WTC11 (cell line): ENCODE results near the gene PABPN1L. TPM values are rescaled to one million over a fixed set of nuclear protein-coding genes. Genes with fewer than 3 reads are reported as not detected.

Experiments
- ATAC-seq: fragments of 200-7000 bp; cut with Tn5 transposase; 2 replicates; pipeline ENCODE4 v1.10.0; 2021; ENCODE audit warnings: mild to moderate bottlenecking, moderate library complexity
- CTCF ChIA-PET: fragments of 300-600 bp; sonication (Branson Sonifier 250); formaldehyde crosslinking; loops from one replicate; lab custom pipeline; 2021; ENCODE audit warnings: antibody characterized with exemption; lab: Charles Lee
- POLR2A ChIA-PET: fragments of 350-600 bp; sonication (Branson Sonifier 250); formaldehyde crosslinking; loops from one replicate; lab custom pipeline; 2021; ENCODE audit warnings: antibody characterized with exemption; lab: Charles Lee
- DNase-seq: peaks from one replicate; pipeline ENCODE4 v3.0.0; 2021; ENCODE audit warnings: low spot score
- H3K27ac Mint-ChIP-seq: 2 replicates; pipeline ENCODE4 v1.8.0; 2021; ENCODE audit warnings: mixed read lengths
- H3K27me3 Mint-ChIP-seq: 2 replicates; pipeline ENCODE4 v1.8.0; 2021; ENCODE audit warnings: low read depth, mild to moderate bottlenecking, moderate library complexity, mixed read lengths
- H3K36me3 Mint-ChIP-seq: 2 replicates; pipeline ENCODE4 v1.8.0; 2021; ENCODE audit warnings: mixed read lengths
- H3K4me1 Mint-ChIP-seq: 2 replicates; pipeline ENCODE4 v1.8.0; 2022; ENCODE audit warnings: mixed read lengths
- H3K4me3 Mint-ChIP-seq: 2 replicates; pipeline ENCODE4 v1.8.0; 2021; ENCODE audit warnings: mild to moderate bottlenecking, moderate library complexity, mixed read lengths
- H3K9me3 Mint-ChIP-seq: 2 replicates; pipeline ENCODE4 v1.8.0; 2021; ENCODE audit warnings: mixed read lengths
- AR ChIP-seq: fragments of 250-450 bp; sonication (Bioruptor Pico); IDR thresholded peaks from 2 replicates; pipeline ENCODE4 v1.9.0; 2021; ENCODE audit warnings: mild to moderate bottlenecking
- CREB1 ChIP-seq: sonication (generic); formaldehyde crosslinking; IDR thresholded peaks from 2 replicates; pipeline ENCODE4 v1.8.0; 2023; ENCODE audit warnings: mild to moderate bottlenecking, missing genetic modification reagents
- E2F4 ChIP-seq: sonication (generic); formaldehyde crosslinking; IDR thresholded peaks from 2 replicates; pipeline ENCODE4 v1.8.1; 2022; ENCODE audit warnings: low read depth, mild to moderate bottlenecking, moderate library complexity, missing genetic modification reagents, borderline replicate concordance
- EMX1 ChIP-seq: fragments of 250-450 bp; sonication (Bioruptor Pico); IDR thresholded peaks from 2 replicates; pipeline ENCODE4 v1.8.0; 2021; ENCODE audit warnings: mild to moderate bottlenecking
- FOXK1 ChIP-seq: sonication (generic); formaldehyde crosslinking; IDR thresholded peaks from 2 replicates; pipeline ENCODE4 v1.8.0; 2022; ENCODE audit warnings: mild to moderate bottlenecking, moderate library complexity, missing genetic modification reagents
- GABPB1 ChIP-seq: sonication (generic); formaldehyde crosslinking; IDR thresholded peaks from 2 replicates; pipeline ENCODE4 v1.8.1; 2023; ENCODE audit warnings: mild to moderate bottlenecking, missing genetic modification reagents
- GTF2I ChIP-seq: fragments of 250-450 bp; sonication (Bioruptor Pico); conservative IDR thresholded peaks from 2 replicates; pipeline ENCODE4 v1.4.0; 2021; ENCODE audit warnings: mild to moderate bottlenecking
- HMGA2 ChIP-seq: fragments of 250-450 bp; sonication (Bioruptor Pico); IDR thresholded peaks from 2 replicates; pipeline ENCODE4 v1.4.0; 2021; ENCODE audit warnings: mild to moderate bottlenecking, moderate library complexity
- JAZF1 ChIP-seq: fragments of 250-450 bp; sonication (Bioruptor Pico); IDR thresholded peaks from 2 replicates; pipeline ENCODE4 v1.9.0; 2021; ENCODE audit warnings: moderate library complexity, mild to moderate bottlenecking, inconsistent platforms
- PREB ChIP-seq: sonication (generic); formaldehyde crosslinking; IDR thresholded peaks from 2 replicates; pipeline ENCODE4 v1.8.1; 2022; ENCODE audit warnings: mild to moderate bottlenecking, missing genetic modification reagents, moderate library complexity, borderline replicate concordance
- RELA ChIP-seq: sonication (generic); formaldehyde crosslinking; IDR thresholded peaks from 2 replicates; pipeline ENCODE4 v1.8.1; 2022; ENCODE audit warnings: missing genetic modification reagents, mild to moderate bottlenecking, borderline replicate concordance
- RORB ChIP-seq: fragments of 250-450 bp; sonication (Bioruptor Pico); IDR thresholded peaks from 2 replicates; pipeline ENCODE4 v1.9.0; 2021; ENCODE audit warnings: mild to moderate bottlenecking
- SP1 ChIP-seq: sonication (generic); formaldehyde crosslinking; conservative IDR thresholded peaks from 2 replicates; pipeline ENCODE4 v1.8.1; 2022; ENCODE audit warnings: missing genetic modification reagents
- TP53 ChIP-seq: sonication (generic); formaldehyde crosslinking; IDR thresholded peaks from 2 replicates; pipeline ENCODE4 v1.8.1; 2023; ENCODE audit warnings: mild to moderate bottlenecking, missing genetic modification reagents
- ZBTB43 ChIP-seq: sonication (generic); formaldehyde crosslinking; IDR thresholded peaks from 2 replicates; pipeline ENCODE4 v1.8.1; 2023; ENCODE audit warnings: mild to moderate bottlenecking, missing genetic modification reagents
- ZNF425 ChIP-seq: fragments of 250-450 bp; sonication (Bioruptor Pico); conservative IDR thresholded peaks from 2 replicates; pipeline ENCODE4 v1.9.0; 2021; ENCODE audit warnings: mild to moderate bottlenecking
- ZSCAN18 ChIP-seq: fragments of 250-450 bp; sonication (Bioruptor Pico); IDR thresholded peaks from 2 replicates; pipeline ENCODE4 v2.1.2; 2022; ENCODE audit warnings: mild to moderate bottlenecking, moderate library complexity
- total RNA-seq: library from RNA; stranded (reverse); gene quantifications from 3 replicates; pipeline ENCODE4 v1.2.3, GENCODE V29; 2021

The PABPN1L gene
- total RNA-seq, 1 experiment from 2014 or later: not detected

GRCh38 chr16:88833086-88833485 is 33.4 kb downstream of the PABPN1L start:
- POLR2A ChIA-PET: interaction anchor here (0.6 to 0.7 kb wide), 2 partner anchors 18 to 48 kb away, joined by 4 to 5 read pairs; no protein-coding TSS in a partner anchor
- DNase-seq: no peak
- no peaks in the 10 kb centered on the region for H3K9me3 Mint-ChIP-seq
- no peaks in the 10 kb centered on the region for H3K27me3 Mint-ChIP-seq
- peaks cover 2% of the 10 kb centered on the region; the same call in 1 of the 2 replicates for H3K36me3 Mint-ChIP-seq
- TF ChIP-seq CREB1 (no peak), GABPB1 (CRISPR knock-in tag) (no peak), FOXK1 (no peak), SP1 (no peak), ZSCAN18 (no peak), ZNF425 (CRISPR knock-in tag) (no peak), ZBTB43 (no peak), JAZF1 (CRISPR knock-in tag) (no peak), RELA (CRISPR knock-in tag) (no peak), AR (CRISPR knock-in tag) (no peak), EMX1 (CRISPR knock-in tag) (no peak)
- TF ChIP-seq, all 79 proteins: peak for 0
- ATAC-seq: no peak
- Mint-ChIP-seq H3K4me3 (no peak overlapping the region), H3K4me1 (no peaks in the 10 kb centered on the region), H3K27ac (no peak overlapping the region)
- CTCF ChIA-PET: interaction anchor here (0.9 to 2.4 kb wide), 2 partner anchors 96 to 334 kb away, joined by 3 to 8 read pairs; no protein-coding TSS in a partner anchor

GRCh38 chr16:88831838-88832237 is 34.6 kb downstream of the PABPN1L start:
- Mint-ChIP-seq H3K27ac (no peak overlapping the region), H3K4me3 (no peak overlapping the region)
- peak; percentile 22; the same call in 1 of the 2 replicates for ATAC-seq
- no peak for TF ChIP-seq JAZF1 (CRISPR knock-in tag)
- no peak for TF ChIP-seq HMGA2 (CRISPR knock-in tag)
- no peak for TF ChIP-seq E2F4 (CRISPR knock-in tag)
- TF ChIP-seq TP53 (CRISPR knock-in tag): no peak
- no peak for TF ChIP-seq PREB (CRISPR knock-in tag)
- no peak for TF ChIP-seq GTF2I (CRISPR knock-in tag)
- TF ChIP-seq RORB (CRISPR knock-in tag): no peak
- TF ChIP-seq, all 79 proteins: peak for 0
- Mint-ChIP-seq H3K36me3 (peaks cover 2% of the 10 kb centered on the region; the same call in 1 of the 2 replicates), H3K9me3 (no peaks in the 10 kb centered on the region), H3K4me1 (no peaks in the 10 kb centered on the region), H3K27me3 (no peaks in the 10 kb centered on the region)
- ChIA-PET CTCF (interaction anchor here (2.4 kb wide), 1 partner anchor 335 kb away, joined by 8 read pairs; no protein-coding TSS in a partner anchor), POLR2A (no interaction called here)
- DNase-seq: no peak
